ENCODE measurements around the gene LIN7A. TPM values are rescaled to one million over a fixed set of nuclear protein-coding genes. Genes with fewer than 3 reads are reported as not detected.
A peak's percentile ranks its signal among the peaks of the same experiment; 100 is the strongest.

The LIN7A gene
- total and polyA plus RNA-seq, 7 donors: 0.48 to 2.1 (median 0.81) TPM

GRCh38 chr12:80769553-80770140, 168.1 kb downstream of the LIN7A start:
- DNase-seq: no peak
- intact Hi-C loops (cut with DNase I): no loop called here
- Histone ChIP-seq H3K27me3 (ENCODE audit: insufficient read depth in 3 of 3, low read length in 2 of 3) (no peaks in the 10 kb centered on the region), H3K9me3 (no peaks in the 10 kb centered on the region), H3K36me3 (ENCODE audit: insufficient read depth in 1 of 2, low read depth in 1 of 2) (no peaks in the 10 kb centered on the region), H3K27ac (no peak overlapping the region), H3K4me3 (no peak overlapping the region), H3K4me1 (no peaks in the 10 kb centered on the region)
- 81 to 96% (median 92%) methylated on average over 1 of the region's 1 CpG for WGBS, 3 donors
- no peak for TF ChIP-seq CTCF (IDR thresholded peaks at IDR 0.05)
- ATAC-seq: no peak

GRCh38 chr12:80766897-80767296, 170.8 kb downstream of the LIN7A start:
- H3K9me3 ChIP-seq: no peaks in the 10 kb centered on the region
- 35 to 43% (median 35%) methylated on average over 2 of the region's 2 CpGs for WGBS, 3 donors
- intact Hi-C loops (cut with DNase I): loop anchor here in 1 of 2 donors (2.0 kb wide), 1 partner anchor 294 kb away; no protein-coding TSS in a partner anchor
- no peaks in the 10 kb centered on the region for H3K27me3 ChIP-seq (ENCODE audit: insufficient read depth in 3 of 3, low read length in 2 of 3)
- no peak for TF ChIP-seq CTCF (IDR thresholded peaks at IDR 0.05)
- no peak overlapping the region for H3K27ac ChIP-seq
- H3K4me3 ChIP-seq: no peak overlapping the region
- no peak for ATAC-seq
- DNase-seq: no peak
- H3K4me1 ChIP-seq: peaks cover 3% of the 10 kb centered on the region
- H3K36me3 ChIP-seq (ENCODE audit: insufficient read depth in 1 of 2, low read depth in 1 of 2): no peaks in the 10 kb centered on the region

GRCh38 chr12:80766210-80766609, 171.5 kb downstream of the LIN7A start:
- Histone ChIP-seq H3K27ac (no peak overlapping the region), H3K36me3 (ENCODE audit: insufficient read depth in 1 of 2, low read depth in 1 of 2) (no peaks in the 10 kb centered on the region), H3K27me3 (ENCODE audit: insufficient read depth in 3 of 3, low read length in 2 of 3) (no peaks in the 10 kb centered on the region), H3K9me3 (no peaks in the 10 kb centered on the region), H3K4me1 (peaks cover 3% of the 10 kb centered on the region), H3K4me3 (no peak overlapping the region)
- intact Hi-C loops (cut with DNase I): loop anchor here in 1 of 2 donors (2.0 kb wide), 1 partner anchor 293 kb away; no protein-coding TSS in a partner anchor
- ATAC-seq (no peak), DNase-seq (no peak)
- TF ChIP-seq CTCF (IDR thresholded peaks at IDR 0.05): no peak
- 100% methylated on average over 1 of the region's 1 CpG for WGBS, 3 donors

GRCh38 chr12:80763874-80764273, 173.9 kb downstream of the LIN7A start:
- Histone ChIP-seq H3K27me3 (ENCODE audit: insufficient read depth in 3 of 3, low read length in 2 of 3) (no peaks in the 10 kb centered on the region), H3K36me3 (ENCODE audit: insufficient read depth in 1 of 2, low read depth in 1 of 2) (no peaks in the 10 kb centered on the region), H3K27ac (no peak overlapping the region), H3K4me3 (no peak overlapping the region), H3K4me1 (peaks cover 3% of the 10 kb centered on the region), H3K9me3 (no peaks in the 10 kb centered on the region)
- ATAC-seq (peak in 1 of 4 donors; percentile 69), DNase-seq (no peak)
- intact Hi-C loops (cut with DNase I): loop anchor here (2.0 to 5.0 kb wide), 3 partner anchors 52 to 353 kb away; no protein-coding TSS in a partner anchor
- peak; percentile 72 for TF ChIP-seq CTCF (IDR thresholded peaks at IDR 0.05)
- WGBS, 3 donors: 1 to 7% (median 4%) methylated on average over 4 of the region's 4 CpGs

GRCh38 chr12:80761838-80762237, 175.9 kb downstream of the LIN7A start:
- WGBS, 3 donors: 89 to 94% (median 91%) methylated on average over 5 of the region's 5 CpGs
- intact Hi-C loops (cut with DNase I): loop anchor here in 1 of 2 donors (2.0 to 5.0 kb wide), 3 partner anchors 50 to 349 kb away; no protein-coding TSS in a partner anchor
- H3K4me1 ChIP-seq: peaks cover 3% of the 10 kb centered on the region

More at GRCh38 chr12:80761838-80762237, 175.9 kb downstream of the LIN7A start:
- no peak overlapping the region for H3K27ac ChIP-seq
- H3K36me3 ChIP-seq (ENCODE audit: insufficient read depth in 1 of 2, low read depth in 1 of 2): no peaks in the 10 kb centered on the region
- ATAC-seq: no peak
- no peak for DNase-seq
- no peaks in the 10 kb centered on the region for H3K27me3 ChIP-seq (ENCODE audit: insufficient read depth in 3 of 3, low read length in 2 of 3)
- no peak overlapping the region for H3K4me3 ChIP-seq
- no peaks in the 10 kb centered on the region for H3K9me3 ChIP-seq
- TF ChIP-seq CTCF (IDR thresholded peaks at IDR 0.05): no peak

All from psoas muscle (tissue), 8 donors.